Activated T-cell treated with anti-CD3 and anti-CD28 coated beads for 4 hours (primary cell): ENCODE results near the gene RTN4RL1.
"Not testable (repeated sequence)": the region's sequence is repeated elsewhere in the genome, so short reads cannot be mapped to it uniquely, and the experiment has no call there.

Source experiments
- DNase-seq: peaks from one replicate; pipeline ENCODE4 v3.0.0-alpha.2; 2020

The RTN4RL1 gene

GRCh38 chr17:1913702-1914101 is 111.4 kb downstream of the RTN4RL1 start:
- no peak for DNase-seq

DNA sequence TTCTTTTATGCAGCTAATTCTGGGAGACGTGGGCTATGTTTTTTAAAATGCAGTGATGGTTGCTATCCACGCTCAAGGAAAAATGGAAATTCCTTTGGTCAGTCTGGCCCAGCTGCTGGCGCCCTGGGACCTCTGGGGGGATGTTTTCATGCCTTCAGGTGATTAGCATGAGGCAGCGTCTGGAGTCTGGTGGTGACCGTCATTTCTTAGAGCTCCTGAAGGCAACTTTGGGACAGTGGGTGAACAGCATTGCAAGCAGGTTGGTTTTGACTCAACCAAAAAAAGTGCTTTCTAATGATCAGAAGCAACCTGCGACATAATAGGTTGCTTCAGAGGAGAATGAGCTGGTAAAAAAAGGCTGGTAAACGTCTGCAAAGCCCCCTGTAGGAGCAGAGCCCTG is 113.0 kb downstream of the RTN4RL1 start:
- DNase-seq = no peak

DNA sequence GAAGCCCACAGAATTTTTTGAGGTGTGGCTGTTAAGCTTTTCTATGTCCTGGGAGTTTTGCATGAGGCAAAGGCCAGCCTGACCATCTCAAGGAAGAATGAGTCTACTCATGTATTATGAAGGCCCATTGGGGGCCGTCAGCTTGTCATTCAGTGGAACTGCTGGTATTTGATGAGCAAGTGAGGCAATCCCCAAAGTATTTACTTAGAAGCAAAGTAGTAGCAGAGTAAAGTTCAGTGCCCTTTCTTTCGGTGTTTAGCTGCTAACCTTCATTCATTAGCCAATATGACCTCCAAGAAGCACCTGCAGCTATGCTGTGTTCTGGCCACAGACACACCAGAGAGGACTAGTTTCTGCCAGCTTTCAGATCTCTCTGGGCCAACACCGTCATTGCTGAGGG is 115.1 kb downstream of the RTN4RL1 start:
- no peak for DNase-seq

GRCh38 chr17:1908699-1909309 is 116.3 kb downstream of the RTN4RL1 start:
- DNase-seq = no peak

DNA sequence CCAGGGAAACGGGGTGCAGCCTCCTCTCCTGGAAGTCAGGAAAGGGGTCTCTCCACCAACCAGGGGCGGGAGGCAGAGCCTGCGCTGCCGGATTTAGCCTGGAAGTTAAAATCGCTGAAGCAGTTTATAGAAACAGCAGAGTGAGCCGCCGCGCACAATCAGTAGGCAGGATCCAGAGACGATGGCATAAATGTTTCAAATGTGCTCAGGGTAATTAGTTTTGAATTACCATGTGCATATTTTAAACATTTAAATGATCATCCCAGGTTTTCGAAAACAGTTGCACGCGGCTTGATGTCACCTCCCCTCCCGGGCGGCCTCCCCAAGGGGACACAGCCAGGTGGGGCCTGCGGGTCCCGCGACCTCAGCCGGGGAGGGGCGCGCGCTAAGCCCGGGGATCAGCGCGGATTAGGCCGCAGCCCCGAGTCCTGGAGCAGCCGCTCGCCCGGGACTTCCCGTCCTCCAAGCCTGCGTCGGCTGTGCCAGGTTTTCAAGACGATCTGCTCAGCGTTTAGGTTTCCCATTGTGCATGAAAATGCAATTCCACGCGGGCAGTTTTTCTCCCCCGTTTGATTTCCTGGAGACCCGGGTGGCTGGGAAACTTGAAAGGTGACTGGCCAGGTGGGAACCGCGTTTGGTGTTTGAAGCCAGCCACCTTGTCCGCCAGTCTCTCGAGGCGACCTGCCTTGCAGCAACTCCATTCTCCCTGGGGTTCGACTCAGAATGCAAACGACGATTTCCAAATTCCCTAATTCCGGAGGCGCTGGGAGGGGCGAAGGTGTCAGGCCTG is 117.0 kb downstream of the RTN4RL1 start:
- no peak for DNase-seq

DNA sequence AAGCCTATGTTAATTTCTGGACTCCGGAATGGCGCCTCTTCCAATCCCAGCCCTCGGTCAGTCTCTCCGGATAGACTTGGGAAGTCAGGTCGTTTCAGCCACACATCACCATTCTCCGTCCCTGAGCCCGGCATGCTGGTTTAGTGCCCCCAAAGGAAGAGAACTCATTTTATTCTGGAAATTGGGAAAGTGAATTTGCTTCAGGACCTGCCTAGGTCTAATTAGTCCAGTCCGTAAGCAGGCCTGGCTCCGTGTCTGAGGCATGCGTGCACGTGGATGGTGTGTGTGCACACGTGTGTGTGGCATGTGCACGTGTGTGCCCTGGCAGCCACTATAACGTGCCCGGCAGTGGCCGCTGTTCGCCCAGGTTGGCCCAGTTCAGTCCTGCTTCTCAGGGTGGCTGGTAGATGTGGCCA is 117.9 kb downstream of the RTN4RL1 start:
- no peak for DNase-seq

DNA sequence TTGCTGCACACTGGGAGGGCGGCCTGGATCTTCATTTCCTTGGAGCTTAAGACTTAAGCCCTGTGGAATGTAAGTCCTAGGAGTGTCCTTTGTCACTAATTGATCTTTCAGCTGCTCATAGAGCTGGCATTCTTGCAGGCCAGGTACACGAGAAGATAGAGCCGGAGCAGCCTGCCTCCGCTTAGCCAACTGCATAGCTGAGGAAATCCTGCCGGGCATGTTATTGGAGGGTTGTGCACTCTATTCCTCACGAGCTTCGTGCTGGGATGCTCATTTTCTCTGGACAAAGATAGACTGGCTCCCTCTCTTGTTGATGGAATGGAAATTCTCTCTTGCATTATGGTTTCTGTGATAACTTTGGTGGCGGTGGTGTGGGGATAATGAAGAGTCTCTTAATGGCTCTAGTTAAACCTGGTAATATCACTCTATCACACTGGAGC is 118.5 kb downstream of the RTN4RL1 start:
- no peak for DNase-seq

DNA sequence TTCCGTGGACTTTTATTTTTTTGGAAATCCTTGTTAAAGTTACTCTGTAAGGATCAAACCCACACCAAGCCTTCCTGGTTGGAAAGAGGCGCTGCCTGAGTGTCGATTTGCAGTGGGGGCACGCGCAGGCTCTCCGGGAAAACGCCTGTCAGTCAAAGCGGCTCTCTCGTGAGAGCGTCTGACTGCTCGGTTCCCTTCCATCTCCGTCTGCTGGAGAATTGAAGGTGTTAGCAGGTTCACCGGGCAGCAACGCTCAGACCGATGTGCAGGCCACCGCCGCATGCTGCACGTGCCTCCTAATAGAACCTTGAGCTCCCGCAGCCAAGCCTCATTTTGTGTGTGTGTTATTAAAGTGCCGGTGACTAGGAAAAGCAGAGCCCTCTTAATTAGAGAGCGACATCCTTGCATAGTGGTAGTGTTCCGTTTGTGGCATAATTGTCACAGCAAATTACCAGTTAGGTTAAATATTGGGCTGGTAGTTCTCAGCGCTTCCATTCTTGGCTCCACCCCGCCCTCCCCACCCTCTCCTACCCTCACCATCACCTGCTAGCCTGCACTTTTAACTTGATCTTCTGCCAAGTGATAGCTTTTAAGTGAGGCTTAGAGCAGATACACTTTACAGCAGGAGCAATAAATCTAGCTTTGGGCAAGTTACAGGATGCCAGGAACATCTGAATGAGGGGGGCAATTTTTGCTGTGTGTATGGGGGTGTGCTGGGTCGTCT is 119.8 kb downstream of the RTN4RL1 start:
- DNase-seq = no peak

DNA sequence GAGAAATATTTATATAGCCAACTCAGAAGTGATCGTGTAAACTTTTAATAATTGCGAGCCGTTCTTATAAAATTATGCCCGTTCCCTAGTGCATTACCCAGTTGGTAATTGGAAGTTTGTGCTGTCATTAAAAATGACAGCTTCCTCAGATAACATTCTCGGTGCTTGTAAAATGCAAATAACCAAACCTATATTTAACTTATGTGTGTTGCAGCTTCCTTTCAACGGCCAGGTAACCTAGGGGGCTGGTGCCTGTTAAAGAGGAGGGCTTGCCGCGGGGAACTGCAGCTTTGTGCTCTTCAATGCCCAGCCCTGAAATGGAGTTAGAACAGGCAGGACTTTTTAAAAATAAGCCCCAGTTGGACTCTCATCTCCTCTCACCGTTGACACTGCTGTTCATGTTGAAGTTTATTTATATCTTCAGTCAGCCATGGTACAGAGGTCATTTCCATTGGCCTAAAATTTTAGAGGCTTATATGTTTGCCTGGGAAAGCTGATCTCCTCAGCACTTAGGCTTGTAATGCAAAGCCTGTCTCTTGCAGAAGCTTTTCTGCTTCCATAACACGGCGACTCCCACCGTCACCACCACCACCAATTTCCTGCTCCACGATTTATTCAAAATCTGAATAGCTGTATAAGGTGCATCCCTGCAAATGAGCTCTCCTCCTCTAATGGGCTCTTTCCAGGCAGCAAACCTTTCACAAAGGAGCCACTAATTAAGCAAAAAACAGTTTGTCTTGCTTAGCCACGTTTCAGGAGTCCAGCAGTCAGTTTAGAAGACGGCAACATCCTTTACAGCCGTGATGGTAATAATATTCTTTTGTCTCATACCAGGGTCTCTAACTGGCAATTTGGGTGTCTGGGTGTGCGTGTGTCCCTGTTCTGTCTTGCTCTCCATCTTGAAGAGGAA is 120.6 kb downstream of the RTN4RL1 start:
- DNase-seq = no peak

- no peak for DNase-seq
Measured at GRCh38 chr17:1899403-1900000, 125.6 kb downstream of the RTN4RL1 start.

DNA sequence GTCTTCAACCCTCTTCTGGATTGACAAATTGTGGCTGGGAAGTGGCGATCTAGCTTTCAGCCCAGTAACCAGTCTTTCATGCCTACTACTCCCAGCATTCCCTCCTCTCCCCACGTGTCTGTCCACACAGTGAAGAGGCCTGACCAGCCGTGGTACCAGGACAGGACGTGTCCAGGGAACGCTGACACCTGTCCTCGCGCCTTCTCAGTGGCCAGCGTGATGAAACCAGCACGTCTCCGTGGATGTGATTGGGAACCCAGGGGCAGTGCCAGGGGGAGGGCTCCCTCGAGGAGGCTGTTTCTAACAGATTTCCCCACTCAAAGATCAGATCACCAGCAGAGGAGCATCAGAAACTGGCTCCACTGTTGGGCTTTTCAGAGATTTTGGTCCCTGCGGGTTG is 126.3 kb downstream of the RTN4RL1 start:
- no peak for DNase-seq

GRCh38 chr17:1898332-1898731 is 126.8 kb downstream of the RTN4RL1 start:
- no peak for DNase-seq

DNA sequence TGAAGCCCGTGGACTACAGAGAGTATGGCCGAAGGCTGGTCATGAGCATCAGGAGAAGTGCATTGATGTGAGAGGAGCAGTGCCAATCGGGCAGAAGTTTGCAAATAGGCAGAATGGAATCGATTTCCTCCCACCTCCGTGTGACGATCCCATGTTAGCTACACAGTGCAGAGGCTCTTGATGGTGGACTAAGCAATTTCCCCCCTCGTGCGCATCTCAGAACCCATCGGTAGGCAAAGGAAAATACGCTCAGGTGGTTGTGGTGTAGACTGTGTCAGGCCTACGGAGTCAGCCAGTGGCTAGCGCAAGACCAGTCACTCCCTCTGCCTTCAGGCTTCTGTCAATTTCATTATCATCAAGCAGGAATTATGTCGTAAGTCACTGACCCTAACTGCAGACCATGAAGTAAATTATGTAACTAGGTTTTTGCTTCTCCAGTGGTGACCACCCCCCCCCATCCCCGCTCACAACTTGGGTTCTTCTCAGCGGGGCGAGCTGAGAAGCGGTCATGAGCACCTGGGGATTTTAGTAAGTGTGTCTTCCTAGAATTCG is 128.0 kb downstream of the RTN4RL1 start:
- DNase-seq = no peak

- no peak for DNase-seq
Measured at GRCh38 chr17:1896243-1897104, 128.7 kb downstream of the RTN4RL1 start.

- DNase-seq = not testable (repeated sequence)
Measured at GRCh38 chr17:1895479-1895878, 129.7 kb downstream of the RTN4RL1 start.

- no peak for DNase-seq
Measured at GRCh38 chr17:1894753-1895339, 130.3 kb downstream of the RTN4RL1 start.

GRCh38 chr17:1890758-1891450 is 134.2 kb downstream of the RTN4RL1 start:
- DNase-seq = no peak

DNA sequence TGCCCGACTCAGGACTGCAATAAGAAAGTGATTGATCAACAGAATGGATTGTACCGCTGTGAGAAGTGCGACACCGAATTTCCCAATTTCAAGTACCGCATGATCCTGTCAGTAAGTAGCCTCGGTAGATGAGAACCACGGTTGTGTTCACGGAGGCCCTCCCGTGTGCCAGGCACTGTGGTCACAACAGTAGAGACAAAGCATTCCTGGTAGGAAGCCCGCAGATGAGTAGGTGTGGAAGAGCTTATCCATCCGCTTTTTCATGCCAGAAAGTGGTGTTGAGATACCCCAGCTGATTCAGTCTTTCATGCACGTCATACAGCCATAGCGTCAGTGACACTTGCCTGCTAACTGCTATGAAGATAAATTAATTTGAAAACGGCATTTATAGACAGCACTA is 136.4 kb downstream of the RTN4RL1 start:
- no peak for DNase-seq
